H1 (cell line): Measurements from ENCODE around the gene ERCC6. TPM values are rescaled to one million over a fixed set of nuclear protein-coding genes. Genes with fewer than 3 reads are reported as not detected.

ENCODE experiments used
- CTBP2 ChIP-seq: IDR thresholded peaks from 2 replicates; pipeline ENCODE4 v1.7.0; 2011; ENCODE audit warnings: borderline replicate concordance, mild to moderate bottlenecking, moderate library complexity, mixed read lengths, low read length; ENCODE audit not compliant: insufficient read depth, insufficient read length
- JUN ChIP-seq: IDR thresholded peaks from 2 replicates; pipeline ENCODE4 v1.6.1; 2011; ENCODE audit warnings: low read depth, mild to moderate bottlenecking, improper control_type of control experiment, low read length
- JUND ChIP-seq: IDR thresholded peaks from 2 replicates; pipeline ENCODE4 v1.6.1; 2011; ENCODE audit warnings: mild to moderate bottlenecking, improper control_type of control experiment, low read length
- SP1 ChIP-seq: IDR thresholded peaks from 2 replicates; pipeline ENCODE4 v1.6.1; 2011; ENCODE audit warnings: low read depth, low read length
- polyA plus RNA-seq, 7 experiments: library from polyadenylated mRNA; depleted of rRNA in 3 of 7; stranded (reverse) in 5 of 7; unstranded in 2 of 7; fragments of >200 nt in 5 of 7; fragments of 200-250 nt in 2 of 7; gene quantifications; 1 replicate in 5 of 7; 2 replicates in 1 of 7; 4 replicates in 1 of 7; pipeline versions ENCODE4 v1.2.1 to v1.2.3, GENCODE V29; 2011 to 2013; ENCODE audit warnings: missing spikeins in 2 of 7, mixed read lengths in 2 of 7
- total RNA-seq: library from RNA; stranded (reverse); fragmentation: NEBNext Ultra II Directional; extraction: Animal tissue kit (Norgen Biotek cat#: 25700); gene quantifications from 2 replicates; pipeline ENCODE4 v1.2.1, GENCODE V29; 2021
- TF ChIP-seq, protein P1 (sequence below): fragments of 300-600 bp; sonication (generic); IDR thresholded peaks from 2 replicates; pipeline ENCODE4 v1.7.1; 2012; ENCODE audit warnings: low read length, moderate library complexity, mild to moderate bottlenecking, inconsistent platforms; ENCODE audit not compliant: insufficient replicate concordance
- TF ChIP-seq, protein P2 (sequence below): IDR thresholded peaks from 2 replicates; pipeline ENCODE4 v1.6.1; 2011; ENCODE audit warnings: low read length, improper control_type of control experiment

Gene ERCC6
- total and polyA plus RNA-seq, 2 of the 8 experiments (the other 6 are each of a cell fraction or from before 2014, with no cell fraction given) = 4.1 to 11.9 TPM

DNA sequence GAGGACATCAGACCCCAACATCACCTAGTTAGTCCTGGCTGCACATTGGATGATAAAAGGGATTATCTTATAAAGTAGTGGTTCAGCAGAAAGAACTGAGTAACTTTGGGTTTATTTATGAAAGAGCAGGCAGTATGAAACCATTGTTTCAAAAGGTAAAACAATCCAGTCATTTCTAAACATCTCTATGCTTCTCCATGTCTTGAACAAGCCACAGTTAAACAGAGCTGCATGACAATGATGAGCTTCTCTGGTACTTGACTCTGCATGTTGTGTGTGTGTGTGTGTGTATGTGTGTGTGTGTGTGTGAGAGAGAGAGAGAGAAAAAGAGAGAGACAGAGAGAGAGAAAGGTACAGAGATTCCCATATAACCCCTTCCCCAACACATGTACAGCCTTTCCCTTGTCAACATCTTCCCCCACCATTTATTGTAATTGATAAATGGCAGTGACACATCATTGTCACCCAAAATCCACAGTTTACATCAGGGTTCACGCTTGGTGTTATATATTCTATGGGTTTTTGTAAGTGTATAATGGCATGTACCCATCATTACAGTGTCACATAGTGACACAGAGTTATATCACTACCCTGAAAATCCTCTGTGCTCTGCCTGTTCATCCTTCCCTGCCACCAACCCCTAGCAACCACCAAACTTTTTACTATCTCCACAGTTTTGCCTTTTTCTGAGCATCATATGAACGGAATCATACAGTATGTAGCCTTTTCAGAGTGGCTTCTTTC, 38.4 kb upstream of the ERCC6 start (continued):
- TF ChIP-seq, protein P1, sequence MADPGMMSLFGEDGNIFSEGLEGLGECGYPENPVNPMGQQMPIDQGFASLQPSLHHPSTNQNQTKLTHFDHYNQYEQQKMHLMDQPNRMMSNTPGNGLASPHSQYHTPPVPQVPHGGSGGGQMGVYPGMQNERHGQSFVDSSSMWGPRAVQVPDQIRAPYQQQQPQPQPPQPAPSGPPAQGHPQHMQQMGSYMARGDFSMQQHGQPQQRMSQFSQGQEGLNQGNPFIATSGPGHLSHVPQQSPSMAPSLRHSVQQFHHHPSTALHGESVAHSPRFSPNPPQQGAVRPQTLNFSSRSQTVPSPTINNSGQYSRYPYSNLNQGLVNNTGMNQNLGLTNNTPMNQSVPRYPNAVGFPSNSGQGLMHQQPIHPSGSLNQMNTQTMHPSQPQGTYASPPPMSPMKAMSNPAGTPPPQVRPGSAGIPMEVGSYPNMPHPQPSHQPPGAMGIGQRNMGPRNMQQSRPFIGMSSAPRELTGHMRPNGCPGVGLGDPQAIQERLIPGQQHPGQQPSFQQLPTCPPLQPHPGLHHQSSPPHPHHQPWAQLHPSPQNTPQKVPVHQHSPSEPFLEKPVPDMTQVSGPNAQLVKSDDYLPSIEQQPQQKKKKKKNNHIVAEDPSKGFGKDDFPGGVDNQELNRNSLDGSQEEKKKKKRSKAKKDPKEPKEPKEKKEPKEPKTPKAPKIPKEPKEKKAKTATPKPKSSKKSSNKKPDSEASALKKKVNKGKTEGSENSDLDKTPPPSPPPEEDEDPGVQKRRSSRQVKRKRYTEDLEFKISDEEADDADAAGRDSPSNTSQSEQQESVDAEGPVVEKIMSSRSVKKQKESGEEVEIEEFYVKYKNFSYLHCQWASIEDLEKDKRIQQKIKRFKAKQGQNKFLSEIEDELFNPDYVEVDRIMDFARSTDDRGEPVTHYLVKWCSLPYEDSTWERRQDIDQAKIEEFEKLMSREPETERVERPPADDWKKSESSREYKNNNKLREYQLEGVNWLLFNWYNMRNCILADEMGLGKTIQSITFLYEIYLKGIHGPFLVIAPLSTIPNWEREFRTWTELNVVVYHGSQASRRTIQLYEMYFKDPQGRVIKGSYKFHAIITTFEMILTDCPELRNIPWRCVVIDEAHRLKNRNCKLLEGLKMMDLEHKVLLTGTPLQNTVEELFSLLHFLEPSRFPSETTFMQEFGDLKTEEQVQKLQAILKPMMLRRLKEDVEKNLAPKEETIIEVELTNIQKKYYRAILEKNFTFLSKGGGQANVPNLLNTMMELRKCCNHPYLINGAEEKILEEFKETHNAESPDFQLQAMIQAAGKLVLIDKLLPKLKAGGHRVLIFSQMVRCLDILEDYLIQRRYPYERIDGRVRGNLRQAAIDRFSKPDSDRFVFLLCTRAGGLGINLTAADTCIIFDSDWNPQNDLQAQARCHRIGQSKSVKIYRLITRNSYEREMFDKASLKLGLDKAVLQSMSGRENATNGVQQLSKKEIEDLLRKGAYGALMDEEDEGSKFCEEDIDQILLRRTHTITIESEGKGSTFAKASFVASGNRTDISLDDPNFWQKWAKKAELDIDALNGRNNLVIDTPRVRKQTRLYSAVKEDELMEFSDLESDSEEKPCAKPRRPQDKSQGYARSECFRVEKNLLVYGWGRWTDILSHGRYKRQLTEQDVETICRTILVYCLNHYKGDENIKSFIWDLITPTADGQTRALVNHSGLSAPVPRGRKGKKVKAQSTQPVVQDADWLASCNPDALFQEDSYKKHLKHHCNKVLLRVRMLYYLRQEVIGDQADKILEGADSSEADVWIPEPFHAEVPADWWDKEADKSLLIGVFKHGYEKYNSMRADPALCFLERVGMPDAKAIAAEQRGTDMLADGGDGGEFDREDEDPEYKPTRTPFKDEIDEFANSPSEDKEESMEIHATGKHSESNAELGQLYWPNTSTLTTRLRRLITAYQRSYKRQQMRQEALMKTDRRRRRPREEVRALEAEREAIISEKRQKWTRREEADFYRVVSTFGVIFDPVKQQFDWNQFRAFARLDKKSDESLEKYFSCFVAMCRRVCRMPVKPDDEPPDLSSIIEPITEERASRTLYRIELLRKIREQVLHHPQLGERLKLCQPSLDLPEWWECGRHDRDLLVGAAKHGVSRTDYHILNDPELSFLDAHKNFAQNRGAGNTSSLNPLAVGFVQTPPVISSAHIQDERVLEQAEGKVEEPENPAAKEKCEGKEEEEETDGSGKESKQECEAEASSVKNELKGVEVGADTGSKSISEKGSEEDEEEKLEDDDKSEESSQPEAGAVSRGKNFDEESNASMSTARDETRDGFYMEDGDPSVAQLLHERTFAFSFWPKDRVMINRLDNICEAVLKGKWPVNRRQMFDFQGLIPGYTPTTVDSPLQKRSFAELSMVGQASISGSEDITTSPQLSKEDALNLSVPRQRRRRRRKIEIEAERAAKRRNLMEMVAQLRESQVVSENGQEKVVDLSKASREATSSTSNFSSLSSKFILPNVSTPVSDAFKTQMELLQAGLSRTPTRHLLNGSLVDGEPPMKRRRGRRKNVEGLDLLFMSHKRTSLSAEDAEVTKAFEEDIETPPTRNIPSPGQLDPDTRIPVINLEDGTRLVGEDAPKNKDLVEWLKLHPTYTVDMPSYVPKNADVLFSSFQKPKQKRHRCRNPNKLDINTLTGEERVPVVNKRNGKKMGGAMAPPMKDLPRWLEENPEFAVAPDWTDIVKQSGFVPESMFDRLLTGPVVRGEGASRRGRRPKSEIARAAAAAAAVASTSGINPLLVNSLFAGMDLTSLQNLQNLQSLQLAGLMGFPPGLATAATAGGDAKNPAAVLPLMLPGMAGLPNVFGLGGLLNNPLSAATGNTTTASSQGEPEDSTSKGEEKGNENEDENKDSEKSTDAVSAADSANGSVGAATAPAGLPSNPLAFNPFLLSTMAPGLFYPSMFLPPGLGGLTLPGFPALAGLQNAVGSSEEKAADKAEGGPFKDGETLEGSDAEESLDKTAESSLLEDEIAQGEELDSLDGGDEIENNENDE = no peak
- TF ChIP-seq, protein P2, sequence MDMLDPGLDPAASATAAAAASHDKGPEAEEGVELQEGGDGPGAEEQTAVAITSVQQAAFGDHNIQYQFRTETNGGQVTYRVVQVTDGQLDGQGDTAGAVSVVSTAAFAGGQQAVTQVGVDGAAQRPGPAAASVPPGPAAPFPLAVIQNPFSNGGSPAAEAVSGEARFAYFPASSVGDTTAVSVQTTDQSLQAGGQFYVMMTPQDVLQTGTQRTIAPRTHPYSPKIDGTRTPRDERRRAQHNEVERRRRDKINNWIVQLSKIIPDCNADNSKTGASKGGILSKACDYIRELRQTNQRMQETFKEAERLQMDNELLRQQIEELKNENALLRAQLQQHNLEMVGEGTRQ = no peak
- TF ChIP-seq JUN (no peak), SP1 (no peak), JUND (no peak), CTBP2 (no peak)
